ENCODE data around the gene SORCS2.

Gene SORCS2

DNA sequence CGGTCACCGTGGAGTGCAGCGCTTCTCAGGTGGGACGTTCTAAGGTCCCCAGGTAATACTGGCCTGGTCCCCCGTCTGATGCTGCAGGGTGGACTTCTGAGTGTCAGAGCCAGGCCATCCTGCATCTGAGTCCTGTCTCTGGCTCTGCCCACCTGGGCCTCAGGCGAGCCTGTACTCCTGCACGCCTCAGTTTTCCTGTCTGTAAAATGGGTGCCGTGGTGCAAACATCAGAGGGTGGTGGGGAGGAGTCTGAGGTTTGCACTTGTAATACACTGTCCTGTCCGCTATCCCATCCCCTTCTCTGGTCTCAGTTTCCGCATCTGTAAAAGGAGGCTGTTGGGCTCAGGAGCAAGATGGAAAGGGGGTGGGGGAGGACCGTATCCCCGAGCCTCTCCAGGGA, 41.3 kb downstream of the SORCS2 start:
- Histone ChIP-seq H3K36me3 (ENCODE audit: control insufficient read depth, low read length) (no peaks in the 10 kb centered on the region), H3F3A (ENCODE audit: control insufficient read depth, insufficient read depth) (no peaks in the 10 kb centered on the region), H3K27ac (ENCODE audit: low read depth, low read length) (no peak overlapping the region), H3K9me2 (replicated peaks; ENCODE audit: control insufficient read depth, low read length) (no peaks in the 10 kb centered on the region), H3K4me1 (ENCODE audit: control insufficient read depth, low read length) (no peaks in the 10 kb centered on the region), H3K79me2 (ENCODE audit: control insufficient read depth, low read length) (no peaks in the 10 kb centered on the region), H3K9me3 (ENCODE audit: control insufficient read depth, insufficient read depth, low read length) (peaks cover 4% of the 10 kb centered on the region), H4K20me1 (ENCODE audit: control insufficient read depth, insufficient read depth, low read depth, low read length) (no peaks in the 10 kb centered on the region), H3K4me2 (ENCODE audit: low read length) (no peak overlapping the region), H3K4me3 (ENCODE audit: low read length) (no peak overlapping the region), H3K27me3 (ENCODE audit: control insufficient read depth, low read length) (no peaks in the 10 kb centered on the region)
- TF ChIP-seq CTCF (IDR thresholded peaks at IDR 0.05; ENCODE audit: low read depth, low read length, poor library complexity, severe bottlenecking), result no peak
- no peak for TF ChIP-seq EZH2phosphoT487 (IDR thresholded peaks at IDR 0.05; ENCODE audit: borderline replicate concordance, low read length)

GRCh38 chr4:7234355-7235029, 42.2 kb downstream of the SORCS2 start:
- H3K9me2 ChIP-seq (replicated peaks; ENCODE audit: control insufficient read depth, low read length), result no peaks in the 10 kb centered on the region
- TF ChIP-seq EZH2phosphoT487 (IDR thresholded peaks at IDR 0.05; ENCODE audit: borderline replicate concordance, low read length) (no peak), CTCF (IDR thresholded peaks at IDR 0.05; ENCODE audit: low read depth, low read length, poor library complexity, severe bottlenecking) (no peak)
- H3K4me2 ChIP-seq (ENCODE audit: low read length), result no peak overlapping the region
- no peaks in the 10 kb centered on the region for H3F3A ChIP-seq (ENCODE audit: control insufficient read depth, insufficient read depth)
- H3K27me3 ChIP-seq (ENCODE audit: control insufficient read depth, low read length), result no peaks in the 10 kb centered on the region
- no peak overlapping the region for H3K4me3 ChIP-seq (ENCODE audit: low read length)
- H3K79me2 ChIP-seq (ENCODE audit: control insufficient read depth, low read length), result no peaks in the 10 kb centered on the region
- H3K4me1 ChIP-seq (ENCODE audit: control insufficient read depth, low read length), result no peaks in the 10 kb centered on the region
- no peaks in the 10 kb centered on the region for H4K20me1 ChIP-seq (ENCODE audit: control insufficient read depth, insufficient read depth, low read depth, low read length)
- peaks cover 9% of the 10 kb centered on the region for H3K9me3 ChIP-seq (ENCODE audit: control insufficient read depth, insufficient read depth, low read length)
- no peaks in the 10 kb centered on the region for H3K36me3 ChIP-seq (ENCODE audit: control insufficient read depth, low read length)
- no peak overlapping the region for H3K27ac ChIP-seq (ENCODE audit: low read depth, low read length)

DNA sequence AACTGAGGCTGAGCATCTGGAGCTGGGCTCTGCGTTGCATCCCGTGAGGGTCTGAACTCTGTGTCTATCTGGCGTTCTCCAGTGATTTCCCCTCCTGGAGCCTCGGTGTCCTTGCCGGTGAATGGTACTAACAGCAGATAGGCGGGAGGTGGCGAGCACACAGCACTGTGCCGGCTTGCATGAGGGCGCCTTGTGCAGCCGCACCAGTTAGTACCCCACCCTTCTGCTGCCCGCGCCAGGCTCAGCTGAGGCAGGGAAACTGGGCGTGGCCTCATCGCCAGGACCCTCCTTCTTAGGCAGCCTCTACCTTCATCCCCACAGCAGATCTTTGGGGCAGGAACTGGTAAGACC, 42.7 kb downstream of the SORCS2 start:
- no peaks in the 10 kb centered on the region for H3F3A ChIP-seq (ENCODE audit: control insufficient read depth, insufficient read depth)
- no peaks in the 10 kb centered on the region for H3K36me3 ChIP-seq (ENCODE audit: control insufficient read depth, low read length)
- no peaks in the 10 kb centered on the region for H3K79me2 ChIP-seq (ENCODE audit: control insufficient read depth, low read length)
- no peaks in the 10 kb centered on the region for H3K27me3 ChIP-seq (ENCODE audit: control insufficient read depth, low read length)
- H3K9me2 ChIP-seq (replicated peaks; ENCODE audit: control insufficient read depth, low read length), result no peaks in the 10 kb centered on the region
- peaks cover 9% of the 10 kb centered on the region for H3K9me3 ChIP-seq (ENCODE audit: control insufficient read depth, insufficient read depth, low read length)
- no peak for TF ChIP-seq CTCF (IDR thresholded peaks at IDR 0.05; ENCODE audit: low read depth, low read length, poor library complexity, severe bottlenecking)
- TF ChIP-seq EZH2phosphoT487 (IDR thresholded peaks at IDR 0.05; ENCODE audit: borderline replicate concordance, low read length), result no peak
- no peak overlapping the region for H3K4me3 ChIP-seq (ENCODE audit: low read length)
- H3K4me1 ChIP-seq (ENCODE audit: control insufficient read depth, low read length), result no peaks in the 10 kb centered on the region
- no peaks in the 10 kb centered on the region for H4K20me1 ChIP-seq (ENCODE audit: control insufficient read depth, insufficient read depth, low read depth, low read length)
- H3K27ac ChIP-seq (ENCODE audit: low read depth, low read length), result no peak overlapping the region
- H3K4me2 ChIP-seq (ENCODE audit: low read length), result no peak overlapping the region

Data from DOHH2 (cell line).